ENCODE measurements around the gene WFIKKN2.

GRCh38 chr17:50883850-50884438 is 48.6 kb downstream of the WFIKKN2 start:
- no peak for TF ChIP-seq POLR2A (IDR thresholded peaks at IDR 0.05)
- TF ChIP-seq CTCF (IDR thresholded peaks at IDR 0.05 in 4 of 5, conservative IDR thresholded peaks at IDR 0.05 in 1 of 5) = no peak
